ENCODE data around the gene CADPS2. TPM values are rescaled to one million over a fixed set of nuclear protein-coding genes. Genes with fewer than 3 reads are reported as not detected.

Gene CADPS2
- total RNA-seq, 2 donors from 2014 or later: 4.3 to 11.7 TPM

DNA sequence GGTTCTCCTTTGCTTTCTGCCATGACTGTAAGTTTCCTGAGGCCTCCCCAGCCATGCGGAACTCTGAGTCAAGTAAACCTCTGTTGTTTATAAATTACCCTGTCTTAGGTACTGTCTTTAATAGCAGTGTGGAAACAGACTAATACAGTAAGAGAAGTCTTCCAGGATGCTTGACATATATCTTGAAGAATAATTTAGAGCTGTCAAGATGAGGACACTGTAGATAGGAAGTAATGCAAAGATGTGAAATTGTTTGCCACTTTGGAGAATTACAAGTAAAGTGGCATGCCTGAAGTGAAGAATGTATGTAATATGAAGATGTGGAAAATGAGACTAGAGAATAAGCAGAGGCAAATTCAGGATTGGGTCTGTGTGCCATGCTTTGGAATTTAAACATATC is 2.9 kb upstream of the CADPS2 start:
- TF ChIP-seq, protein P1, sequence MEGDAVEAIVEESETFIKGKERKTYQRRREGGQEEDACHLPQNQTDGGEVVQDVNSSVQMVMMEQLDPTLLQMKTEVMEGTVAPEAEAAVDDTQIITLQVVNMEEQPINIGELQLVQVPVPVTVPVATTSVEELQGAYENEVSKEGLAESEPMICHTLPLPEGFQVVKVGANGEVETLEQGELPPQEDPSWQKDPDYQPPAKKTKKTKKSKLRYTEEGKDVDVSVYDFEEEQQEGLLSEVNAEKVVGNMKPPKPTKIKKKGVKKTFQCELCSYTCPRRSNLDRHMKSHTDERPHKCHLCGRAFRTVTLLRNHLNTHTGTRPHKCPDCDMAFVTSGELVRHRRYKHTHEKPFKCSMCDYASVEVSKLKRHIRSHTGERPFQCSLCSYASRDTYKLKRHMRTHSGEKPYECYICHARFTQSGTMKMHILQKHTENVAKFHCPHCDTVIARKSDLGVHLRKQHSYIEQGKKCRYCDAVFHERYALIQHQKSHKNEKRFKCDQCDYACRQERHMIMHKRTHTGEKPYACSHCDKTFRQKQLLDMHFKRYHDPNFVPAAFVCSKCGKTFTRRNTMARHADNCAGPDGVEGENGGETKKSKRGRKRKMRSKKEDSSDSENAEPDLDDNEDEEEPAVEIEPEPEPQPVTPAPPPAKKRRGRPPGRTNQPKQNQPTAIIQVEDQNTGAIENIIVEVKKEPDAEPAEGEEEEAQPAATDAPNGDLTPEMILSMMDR (conservative IDR thresholded peaks at IDR 0.05): no peak
- Mint-ChIP-seq H3K9me3 (no peaks in the 10 kb centered on the region), H3K36me3 (ENCODE audit: low read depth) (no peaks in the 10 kb centered on the region), H3K4me3 (no peak overlapping the region), H3K4me1 (peaks cover 14% of the 10 kb centered on the region), H3K27me3 (ENCODE audit: insufficient read depth) (peaks cover 41% of the 10 kb centered on the region), H3K27ac (no peak overlapping the region)
- H3K36me3 ChIP-seq (ENCODE audit: control insufficient read depth, insufficient read depth, low read length): no peaks in the 10 kb centered on the region
- no peaks in the 10 kb centered on the region for H3K9me3 ChIP-seq (ENCODE audit: control insufficient read depth, low read length)
- H3K27me3 ChIP-seq (ENCODE audit: control insufficient read depth, insufficient read depth, low read length, poor library complexity, severe bottlenecking): peaks cover 48% of the 10 kb centered on the region
- H3K9ac ChIP-seq (ENCODE audit: extremely low read depth, low read length, poor library complexity, severe bottlenecking): no peak overlapping the region
- DNase-seq: no peak
- 80 to 96% methylated on average over 1 of the region's 1 CpG for WGBS, 2 experiments (ENCODE audit: insufficient coverage in 1 of 2, insufficient read length in 1 of 2)
- H3K4me1 ChIP-seq (ENCODE audit: control insufficient read depth, insufficient read depth, low read length): no peaks in the 10 kb centered on the region
- no peak overlapping the region for H3K27ac ChIP-seq (ENCODE audit: low read depth, low read length)
- no peak overlapping the region for H3K4me3 ChIP-seq (ENCODE audit: low read length)

DNA sequence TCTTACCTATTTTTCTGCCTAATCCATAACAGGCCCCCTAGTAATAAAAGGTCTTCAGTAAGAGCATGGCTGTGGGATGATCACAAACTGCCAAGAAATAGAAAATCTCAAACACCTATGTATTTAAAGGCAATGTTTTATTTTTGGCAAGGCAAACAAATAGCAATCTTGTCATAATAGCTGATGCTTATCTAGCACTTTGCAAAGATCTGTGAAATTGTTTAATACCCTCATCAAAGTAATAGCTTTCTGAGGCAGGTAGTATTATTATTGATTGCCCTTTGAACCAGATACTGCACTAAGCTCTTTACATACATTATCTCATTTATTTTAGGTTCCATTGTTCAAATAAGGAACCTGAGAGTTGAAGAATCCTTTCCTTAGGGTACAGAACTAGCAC is 1.6 kb upstream of the CADPS2 start:
- Histone ChIP-seq H3K27me3 (ENCODE audit: control insufficient read depth, insufficient read depth, low read length, poor library complexity, severe bottlenecking) (peaks cover 54% of the 10 kb centered on the region), H3K36me3 (ENCODE audit: control insufficient read depth, insufficient read depth, low read length) (no peaks in the 10 kb centered on the region), H3K4me3 (ENCODE audit: low read length) (no peak overlapping the region), H3K27ac (ENCODE audit: low read depth, low read length) (no peak overlapping the region), H3K9me3 (ENCODE audit: control insufficient read depth, low read length) (no peaks in the 10 kb centered on the region), H3K4me1 (ENCODE audit: control insufficient read depth, insufficient read depth, low read length) (no peaks in the 10 kb centered on the region), H3K9ac (ENCODE audit: extremely low read depth, low read length, poor library complexity, severe bottlenecking) (no peak overlapping the region)
- Mint-ChIP-seq H3K4me1 (peaks cover 18% of the 10 kb centered on the region), H3K9me3 (no peaks in the 10 kb centered on the region), H3K27ac (no peak overlapping the region), H3K36me3 (ENCODE audit: low read depth) (no peaks in the 10 kb centered on the region), H3K27me3 (ENCODE audit: insufficient read depth) (peaks cover 41% of the 10 kb centered on the region), H3K4me3 (no peak overlapping the region)
- TF ChIP-seq, protein P1 (conservative IDR thresholded peaks at IDR 0.05): no peak
- DNase-seq: no peak

DNA sequence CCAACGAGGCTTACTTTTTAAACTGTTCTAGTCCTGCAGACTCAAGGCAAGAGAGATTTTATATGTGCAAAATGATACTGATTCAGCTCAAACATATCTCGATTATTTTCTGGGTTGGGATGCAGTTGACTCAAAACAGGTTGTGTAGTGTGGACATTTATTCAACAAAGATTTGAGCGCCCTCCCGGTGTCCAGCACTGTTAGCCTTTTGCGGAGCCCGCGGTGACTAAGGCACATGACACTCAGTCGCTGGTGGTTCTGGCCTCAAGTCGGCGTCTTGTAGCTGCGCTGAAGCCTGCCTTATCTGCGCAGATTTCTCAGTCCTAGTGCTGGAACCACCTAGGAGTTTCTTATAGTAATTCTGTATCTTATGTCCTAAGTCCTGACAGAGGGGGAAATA is 938 bp upstream of the CADPS2 start:
- Histone ChIP-seq H3K36me3 (ENCODE audit: control insufficient read depth, insufficient read depth, low read length) (no peaks in the 10 kb centered on the region), H3K9me3 (ENCODE audit: control insufficient read depth, low read length) (no peaks in the 10 kb centered on the region), H3K27me3 (ENCODE audit: control insufficient read depth, insufficient read depth, low read length, poor library complexity, severe bottlenecking) (peaks cover 54% of the 10 kb centered on the region), H3K27ac (ENCODE audit: low read depth, low read length) (no peak overlapping the region), H3K9ac (ENCODE audit: extremely low read depth, low read length, poor library complexity, severe bottlenecking) (peak overlapping the region; percentile 16), H3K4me1 (ENCODE audit: control insufficient read depth, insufficient read depth, low read length) (no peaks in the 10 kb centered on the region), H3K4me3 (ENCODE audit: low read length) (peak overlapping the region; percentile 82)
- DNase-seq: peak; percentile 83
- H3K4me1 Mint-ChIP-seq: peaks cover 24% of the 10 kb centered on the region
- peak overlapping the region; percentile 77 for H3K4me3 Mint-ChIP-seq
- 6% methylated on average over 4 to 12 of the region's 12 CpGs for WGBS, 2 experiments (ENCODE audit: insufficient coverage in 1 of 2, insufficient read length in 1 of 2)
- no peaks in the 10 kb centered on the region for H3K36me3 Mint-ChIP-seq (ENCODE audit: low read depth)
- no peaks in the 10 kb centered on the region for H3K9me3 Mint-ChIP-seq
- TF ChIP-seq, protein P1 (conservative IDR thresholded peaks at IDR 0.05): peak; percentile 53
- H3K27ac Mint-ChIP-seq: no peak overlapping the region
- H3K27me3 Mint-ChIP-seq (ENCODE audit: insufficient read depth): peaks cover 41% of the 10 kb centered on the region
